Transverse colon (tissue), 4 donors: ENCODE results near the gene GYPB. TPM values are rescaled to one million over a fixed set of nuclear protein-coding genes. Genes with fewer than 3 reads are reported as not detected.
"Not testable (repeated sequence)": the region's sequence is repeated elsewhere in the genome, so short reads cannot be mapped to it uniquely, and the experiment has no call there.

Experiments used
- DNase-seq: peaks from one replicate; pipeline ENCODE4 v3.0.0-alpha.2; 2019
- H3K27ac ChIP-seq, 4 donors: fragments of 200-600 bp; sonication (generic); 2 replicates each; pipeline ENCODE4 v1.5.1; 2016 to 2018; ENCODE audit warnings: inconsistent platforms in 4 of 4
- H3K27me3 ChIP-seq: fragments of 200-600 bp; sonication (generic); 2 replicates; pipeline ENCODE4 v1.5.1; 2017; ENCODE audit warnings: inconsistent platforms
- H3K36me3 ChIP-seq, 4 donors: fragments of 200-600 bp; sonication (generic); 2 replicates each; pipeline ENCODE4 v1.5.1; 2017 to 2019; ENCODE audit warnings: inconsistent platforms in 4 of 4
- H3K4me1 ChIP-seq, 4 donors: fragments of 200-600 bp; sonication (generic); 2 replicates each; pipeline ENCODE4 v1.5.1; 2017 to 2020; ENCODE audit warnings: inconsistent platforms in 4 of 4
- H3K4me3 ChIP-seq, 4 donors: fragments of 200-600 bp; sonication (generic); 1 replicate in 1 of 4; 2 replicates in 3 of 4; pipeline versions ENCODE4 v1.5.1 to v1.6.1; 2017 to 2019; ENCODE audit warnings: inconsistent platforms in 4 of 4
- H3K9me3 ChIP-seq, 2 donors: fragments of 200-600 bp; sonication (generic); 2 replicates each; pipeline ENCODE4 v1.5.1; 2017 to 2019; ENCODE audit warnings: inconsistent platforms in 2 of 2
- WGBS, 2 donors: methylation state at CpG; one replicate each; pipeline ENCODE4 v1.1.5; 2018; ENCODE audit warnings: low coverage in 1 of 2; 5-methylcytosine and 5-hydroxymethylcytosine counted together
- in situ Hi-C, 4 donors: fragments of 200-750 bp; cut with MboI; loops; one replicate each; pipeline versions ENCODE4 v1.15.0 to v1.15.1; 2017; ENCODE audit warnings: low sequenced_read_pairs in 3 of 4, low pct_ligation_motif_present in 1 of 4, low pct_unique_long_range_greater_than_20kb in 1 of 4
- intact Hi-C: fragments of 100-400 bp; cut with DNase I; formaldehyde crosslinking; loops from one replicate; pipeline ENCODE4 v1.15.1; 2023; ENCODE audit warnings: low total_unique reads
- total RNA-seq, 4 donors: library from RNA; depleted of rRNA; stranded (reverse); fragments of >200 nt; gene quantifications; one replicate each; pipeline ENCODE4 v1.1.0, GENCODE V29; 2016

Gene GYPB
- total RNA-seq, 4 donors from 2014 or later = not detected

- H3K27me3 ChIP-seq = not testable (repeated sequence)
- whole genome bisulfite sequencing, 2 donors = 20 to 38% methylated on average over 1 of the region's 1 CpG
Observed at GRCh38 chr4:144032580-144032979, 13.4 kb upstream of the GYPB start.

GRCh38 chr4:144031875-144032274 is 12.7 kb upstream of the GYPB start:
- H3K27me3 ChIP-seq, H3K4me1 ChIP-seq, H3K4me3 ChIP-seq, in situ Hi-C loops, H3K36me3 ChIP-seq, H3K9me3 ChIP-seq, intact Hi-C loops, H3K27ac ChIP-seq, DNase-seq: not testable (repeated sequence)
- whole genome bisulfite sequencing, 2 donors = 67% methylated on average over 4 of the region's 4 CpGs; no CpG with 5 or more reads in 1 of the 2 donors

More at GRCh38 chr4:144032580-144032979, 13.4 kb upstream of the GYPB start:
- H3K4me1 ChIP-seq, H3K27ac ChIP-seq, in situ Hi-C loops, intact Hi-C loops, DNase-seq, H3K4me3 ChIP-seq, H3K36me3 ChIP-seq, H3K9me3 ChIP-seq: not testable (repeated sequence)

GRCh38 chr4:144031369-144031768 is 12.2 kb upstream of the GYPB start:
- H3K36me3 ChIP-seq, H3K27me3 ChIP-seq, H3K27ac ChIP-seq, H3K4me1 ChIP-seq, DNase-seq, H3K9me3 ChIP-seq, intact Hi-C loops, H3K4me3 ChIP-seq, in situ Hi-C loops: not testable (repeated sequence)
- WGBS, 2 donors = 97% methylated on average over 3 of the region's 3 CpGs; no CpG with 5 or more reads in 1 of the 2 donors

DNA sequence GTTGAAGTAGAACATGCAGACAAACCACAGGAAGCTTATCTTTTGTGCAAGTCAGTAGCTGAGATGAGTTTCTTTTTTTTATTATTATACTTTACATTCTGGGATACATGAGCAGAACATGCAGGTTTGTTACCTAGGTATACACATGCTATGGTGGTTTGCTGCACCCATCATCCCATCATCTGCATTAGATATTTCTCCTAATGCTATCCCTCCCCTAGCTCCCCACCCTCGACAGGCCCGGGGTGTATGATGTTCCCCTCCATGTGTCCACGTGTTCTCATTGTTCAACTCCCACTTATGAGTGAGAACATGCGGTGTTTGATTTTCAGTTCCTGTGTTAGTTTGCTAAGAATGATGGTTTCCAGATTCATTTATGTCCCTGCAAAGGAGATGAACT is 11.5 kb upstream of the GYPB start:
- intact Hi-C loops, H3K4me3 ChIP-seq, H3K36me3 ChIP-seq, in situ Hi-C loops, H3K9me3 ChIP-seq, H3K27me3 ChIP-seq, H3K4me1 ChIP-seq, H3K27ac ChIP-seq, DNase-seq: not testable (repeated sequence)
- WGBS, 2 donors = 55 to 69% methylated on average over 4 of the region's 4 CpGs

DNA sequence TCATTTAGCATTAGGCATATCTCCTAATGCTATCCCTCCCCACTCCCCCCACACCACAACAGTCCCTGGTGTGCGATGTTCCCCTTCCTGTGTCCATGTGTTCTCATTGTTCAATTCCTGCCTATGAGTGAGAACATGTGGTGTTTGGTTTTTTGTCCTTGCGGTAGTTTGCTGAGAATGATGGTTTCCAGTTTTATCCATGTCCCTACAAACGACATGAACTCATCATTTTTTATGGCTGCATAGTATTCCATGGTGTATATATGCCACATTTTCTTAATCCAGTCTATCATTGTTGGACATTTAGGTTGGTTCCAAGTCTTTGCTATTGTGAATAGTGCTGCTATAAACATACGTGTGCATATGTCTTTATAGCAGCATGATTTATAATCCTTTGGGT is 7.5 kb upstream of the GYPB start:
- H3K27ac ChIP-seq, H3K4me1 ChIP-seq, intact Hi-C loops, H3K27me3 ChIP-seq, H3K36me3 ChIP-seq, in situ Hi-C loops, DNase-seq, H3K9me3 ChIP-seq, H3K4me3 ChIP-seq: not testable (repeated sequence)
- 90% methylated on average over 4 of the region's 4 CpGs; no CpG with 5 or more reads in 1 of the 2 donors for WGBS, 2 donors

GRCh38 chr4:144024399-144025053 is 5.3 kb upstream of the GYPB start:
- H3K9me3 ChIP-seq, H3K4me1 ChIP-seq, H3K27me3 ChIP-seq, H3K27ac ChIP-seq, H3K36me3 ChIP-seq, intact Hi-C loops, H3K4me3 ChIP-seq, DNase-seq, in situ Hi-C loops: not testable (repeated sequence)
- WGBS, 2 donors = 72% methylated on average over 4 of the region's 4 CpGs; no CpG with 5 or more reads in 1 of the 2 donors

DNA sequence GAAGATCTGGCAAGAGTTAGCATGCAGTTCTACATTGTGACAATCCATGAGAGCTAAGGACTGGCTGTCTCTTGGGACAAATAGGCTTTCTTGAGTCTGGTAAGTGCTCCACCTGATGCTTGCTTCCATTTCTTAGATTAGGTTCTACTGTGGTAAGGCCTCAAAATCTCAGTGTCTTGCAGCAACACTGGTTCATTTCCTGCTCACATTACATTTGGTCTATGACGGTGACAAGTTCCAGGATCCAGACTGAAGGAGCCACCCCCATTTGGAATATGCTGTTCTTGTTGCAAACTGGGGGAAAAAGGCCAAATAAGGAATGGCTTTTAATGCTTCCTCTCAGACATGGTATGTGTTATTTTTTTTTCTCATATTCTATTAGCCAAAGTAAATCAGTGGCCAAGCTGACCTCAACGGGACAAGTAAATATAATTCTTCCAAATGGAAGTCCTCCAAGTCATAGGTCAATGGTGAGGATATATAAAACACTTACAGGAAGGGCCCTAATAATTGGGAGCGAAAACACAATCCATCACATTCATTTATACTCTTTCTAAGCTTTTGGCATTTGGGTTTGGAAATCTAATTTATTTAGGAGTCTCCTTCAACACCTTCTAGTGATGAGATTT is 3.7 kb upstream of the GYPB start:
- H3K36me3 ChIP-seq, DNase-seq, in situ Hi-C loops, intact Hi-C loops, H3K27me3 ChIP-seq, H3K27ac ChIP-seq, H3K4me1 ChIP-seq, H3K4me3 ChIP-seq, H3K9me3 ChIP-seq: not testable (repeated sequence)
- WGBS, 2 donors = 45 to 57% methylated on average over 2 to 3 of the region's 3 CpGs
